H1 (cell line): ENCODE measurements around the gene DLEC1. TPM values are rescaled to one million over a fixed set of nuclear protein-coding genes. Genes with fewer than 3 reads are reported as not detected.
A peak's percentile ranks its signal among the peaks of the same experiment; 100 is the strongest.

Experiments
- CTCF ChIA-PET: fragments of 300-600 bp; sonication (Branson Sonifier 250); formaldehyde crosslinking; loops from one replicate; lab custom pipeline; 2021; ENCODE audit not compliant: partially characterized antibody; lab: Charles Lee
- POLR2A ChIA-PET: fragments of 300-600 bp; sonication (Branson Sonifier 250); formaldehyde crosslinking; loops from one replicate; lab custom pipeline; 2021; ENCODE audit warnings: inconsistent platforms; ENCODE audit not compliant: partially characterized antibody; lab: Charles Lee
- DNase-seq, 2 experiments: peaks; one replicate each; pipeline versions ENCODE4 v3.0.0 to v3.0.0-alpha.2; 2010 to 2022; ENCODE audit warnings: low spot score in 2 of 2, low read depth in 1 of 2, mixed read lengths in 1 of 2
- FAIRE-seq: peaks from 2 replicates; lab custom pipeline; 2011; peaks lifted over from hg19 to GRCh38; lab: Jason Lieb, UNC
- H2AFZ ChIP-seq: 2 replicates; pipeline ENCODE4 v1.8.1; 2012; ENCODE audit warnings: low read length, inconsistent platforms
- H2AK5ac ChIP-seq: 2 replicates; pipeline ENCODE4 v1.6.1; 2013; ENCODE audit warnings: low read depth, low read length
- H2BK120ac ChIP-seq: replicated peaks from 2 replicates; pipeline ENCODE3; 2013; ENCODE audit warnings: low read depth, low read length, inconsistent platforms
- H2BK12ac ChIP-seq: 2 replicates; pipeline ENCODE4 v1.6.1; 2013; ENCODE audit warnings: low read depth, low read length
- H2BK15ac ChIP-seq: 2 replicates; pipeline ENCODE4 v1.6.1; 2013; ENCODE audit warnings: low read length
- H2BK20ac ChIP-seq: 2 replicates; pipeline ENCODE4 v1.6.1; 2013; ENCODE audit warnings: low read length
- H2BK5ac ChIP-seq: 2 replicates; pipeline ENCODE4 v1.6.1; 2013; ENCODE audit warnings: low read depth, low read length
- H3K14ac ChIP-seq: 2 replicates; pipeline ENCODE4 v1.6.1; 2013; ENCODE audit warnings: inconsistent platforms; ENCODE audit not compliant: insufficient read length
- H3K18ac ChIP-seq: 2 replicates; pipeline ENCODE4 v1.6.1; 2013; ENCODE audit warnings: low read length; ENCODE audit errors: extremely low read depth
- H3K23ac ChIP-seq: 2 replicates; pipeline ENCODE4 v1.6.1; 2013; ENCODE audit warnings: inconsistent platforms; ENCODE audit not compliant: insufficient read length
- H3K23me2 ChIP-seq: 2 replicates; pipeline ENCODE4 v1.6.1; 2013; ENCODE audit warnings: low read depth, low read length
- H3K27ac ChIP-seq: 2 replicates; pipeline ENCODE4 v1.6.1; 2011; ENCODE audit warnings: low read depth, low read length, inconsistent platforms
- H3K27me3 ChIP-seq, 4 experiments: replicated peaks in 1 of 4; 1 replicate in 1 of 4; 2 replicates in 3 of 4; pipeline versions ENCODE4 v1.6.1 to v1.8.1; 2011 to 2013; ENCODE audit warnings: low read length in 3 of 4, mild to moderate bottlenecking in 3 of 4, inconsistent platforms in 2 of 4, mixed read lengths in 2 of 4, moderate library complexity in 1 of 4; ENCODE audit not compliant: control insufficient read depth in 3 of 4, insufficient read depth in 3 of 4; ENCODE audit errors: extremely low read depth in 1 of 4
- H3K36me3 ChIP-seq, 4 experiments: 2 replicates each; pipeline versions ENCODE4 v1.6.1 to v1.8.1; 2011 to 2013; ENCODE audit warnings: mild to moderate bottlenecking in 4 of 4, low read length in 3 of 4, moderate library complexity in 2 of 4, control low read depth in 1 of 4, inconsistent platforms in 1 of 4; ENCODE audit not compliant: insufficient read depth in 4 of 4, control insufficient read depth in 2 of 4
- H3K4ac ChIP-seq: replicated peaks from 2 replicates; pipeline ENCODE3; 2013; ENCODE audit warnings: low read length, low read depth, mixed read lengths, inconsistent platforms; ENCODE audit not compliant: insufficient read length
- H3K4me1 ChIP-seq, 4 experiments: replicated peaks in 1 of 4; 1 replicate in 1 of 4; 2 replicates in 3 of 4; pipeline versions ENCODE4 v1.6.1 to v1.8.1; 2011 to 2013; ENCODE audit warnings: low read length in 3 of 4, inconsistent platforms in 2 of 4, mixed read lengths in 1 of 4; ENCODE audit not compliant: insufficient read depth in 4 of 4, control insufficient read depth in 3 of 4
- H3K4me2 ChIP-seq, 2 experiments: 2 replicates each; pipeline versions ENCODE4 v1.6.1 to v1.8.1; 2011 to 2013; ENCODE audit warnings: low read depth in 2 of 2, low read length in 2 of 2, control low read depth in 1 of 2, inconsistent platforms in 1 of 2, mild to moderate bottlenecking in 1 of 2; ENCODE audit not compliant: insufficient read depth in 1 of 2
- H3K4me3 ChIP-seq, 4 experiments: fragments of 200-600, 300-600 bp in 1 of 4; sonication (generic), shearing (Covaris generic), sonication (Bioruptor Twin) in 1 of 4; 2 replicates each; pipeline versions ENCODE4 v1.5.1 to v1.8.1; 2011 to 2016; ENCODE audit warnings: low read length in 4 of 4, low read depth in 3 of 4, control low read depth in 2 of 4, inconsistent platforms in 2 of 4, mild to moderate bottlenecking in 2 of 4, mixed read lengths in 1 of 4, moderate library complexity in 1 of 4; ENCODE audit not compliant: insufficient read depth in 2 of 4; ENCODE audit errors: extremely low read depth in 1 of 4
- H3K56ac ChIP-seq: replicated peaks from 2 replicates; pipeline ENCODE3; 2013; ENCODE audit warnings: low read depth, mild to moderate bottlenecking, mixed read lengths, low read length, inconsistent platforms; ENCODE audit not compliant: insufficient read length
- H3K79me1 ChIP-seq: 2 replicates; pipeline ENCODE4 v1.6.1; 2013; ENCODE audit warnings: low read depth, low read length, control low read depth
- H3K79me2 ChIP-seq, 2 experiments: 2 replicates each; pipeline versions ENCODE4 v1.6.1 to v1.8.1; 2012 to 2013; ENCODE audit warnings: low read length in 2 of 2, mild to moderate bottlenecking in 2 of 2, inconsistent platforms in 1 of 2; ENCODE audit not compliant: insufficient read depth in 2 of 2, control insufficient read depth in 1 of 2
- H3K9ac ChIP-seq, 4 experiments: replicated peaks in 1 of 4; 1 replicate in 1 of 4; 2 replicates in 3 of 4; pipeline versions ENCODE4 v1.6.1 to v1.8.1; 2011 to 2013; ENCODE audit warnings: low read depth in 3 of 4, low read length in 3 of 4, control low read depth in 2 of 4, mild to moderate bottlenecking in 2 of 4, moderate library complexity in 2 of 4, inconsistent platforms in 1 of 4; ENCODE audit errors: extremely low read depth in 1 of 4
- H3K9me3 ChIP-seq, 2 experiments: 2 replicates each; pipeline versions ENCODE4 v1.6.1 to v1.8.1; 2012 to 2013; ENCODE audit warnings: mild to moderate bottlenecking in 2 of 2, moderate library complexity in 2 of 2, control low read depth in 1 of 2, inconsistent platforms in 1 of 2, low read depth in 1 of 2, low read length in 1 of 2, mixed read lengths in 1 of 2; ENCODE audit not compliant: insufficient read depth in 2 of 2
- H4K20me1 ChIP-seq, 2 experiments: replicated peaks in 1 of 2; 2 replicates each; pipeline versions ENCODE3 to v1.8.1; 2011 to 2013; ENCODE audit warnings: inconsistent platforms in 2 of 2, low read length in 2 of 2, mild to moderate bottlenecking in 1 of 2; ENCODE audit not compliant: insufficient read depth in 2 of 2, control insufficient read depth in 1 of 2
- H4K5ac ChIP-seq: 2 replicates; pipeline ENCODE4 v1.6.1; 2013; ENCODE audit warnings: low read length, low read depth, mixed read lengths, inconsistent platforms; ENCODE audit not compliant: insufficient read length
- H4K8ac ChIP-seq: 2 replicates; pipeline ENCODE4 v1.8.0; 2013; ENCODE audit warnings: mild to moderate bottlenecking, moderate library complexity, low read length, inconsistent platforms; ENCODE audit not compliant: insufficient read depth; ENCODE audit errors: extremely low read depth
- H4K91ac ChIP-seq: replicated peaks from 2 replicates; pipeline ENCODE3; 2013; ENCODE audit warnings: low read length, mixed read lengths, inconsistent platforms; ENCODE audit not compliant: insufficient read length
- BACH1 ChIP-seq: IDR thresholded peaks from 2 replicates; pipeline ENCODE4 v1.6.1; 2012; ENCODE audit warnings: low read length, improper control_type of control experiment
- CREB1 ChIP-seq: IDR thresholded peaks from 2 replicates; pipeline ENCODE4 v1.6.1; 2012; ENCODE audit warnings: inconsistent platforms
- EGR1 ChIP-seq: IDR thresholded peaks from 2 replicates; pipeline ENCODE4 v1.6.1; 2011; ENCODE audit warnings: low read depth, low read length, borderline replicate concordance
- EP300 ChIP-seq, 2 experiments: IDR thresholded peaks; 1 replicate in 1 of 2; 2 replicates in 1 of 2; pipeline ENCODE4 v1.6.1; 2011 to 2012; ENCODE audit warnings: low read depth in 2 of 2, low read length in 2 of 2, mild to moderate bottlenecking in 2 of 2, borderline replicate concordance in 1 of 2, inconsistent platforms in 1 of 2, moderate library complexity in 1 of 2
- JUN ChIP-seq: IDR thresholded peaks from 2 replicates; pipeline ENCODE4 v1.6.1; 2011; ENCODE audit warnings: low read depth, mild to moderate bottlenecking, improper control_type of control experiment, low read length
- NANOG ChIP-seq: IDR thresholded peaks from 2 replicates; pipeline ENCODE4 v1.6.1; 2011; ENCODE audit warnings: low read length, low read depth, mild to moderate bottlenecking, inconsistent platforms; ENCODE audit not compliant: insufficient read depth, poor library complexity, severe bottlenecking
- NRF1 ChIP-seq: IDR thresholded peaks from 2 replicates; pipeline ENCODE4 v1.6.1; 2011; ENCODE audit warnings: mild to moderate bottlenecking, low read depth, low read length, improper control_type of control experiment
- TEAD4 ChIP-seq: IDR thresholded peaks from 2 replicates; pipeline ENCODE4 v1.6.1; 2012; ENCODE audit warnings: low read depth, low read length, inconsistent platforms, mixed read lengths
- WGBS, 2 experiments: shearing (Covaris generic) in 1 of 2; methylation state at CpG; one replicate each; pipeline versions ENCODE4 v1.1.6 to v1.1.7; 2013 to 2015; ENCODE audit warnings: low lambda C conversion rate in 2 of 2, mixed read lengths in 2 of 2, inconsistent platforms in 1 of 2, low coverage in 1 of 2, missing lambda C conversion rate in 1 of 2; ENCODE audit not compliant: insufficient replicate concordance in 2 of 2, insufficient coverage in 1 of 2, insufficient read length in 1 of 2; ENCODE audit errors: extremely low coverage in 1 of 2, missing lambda C conversion rate in 1 of 2; 5-methylcytosine and 5-hydroxymethylcytosine counted together
- polyA plus RNA-seq, 7 experiments: library from polyadenylated mRNA; depleted of rRNA in 3 of 7; stranded (reverse) in 5 of 7; unstranded in 2 of 7; fragments of >200 nt in 5 of 7; fragments of 200-250 nt in 2 of 7; gene quantifications; 1 replicate in 5 of 7; 2 replicates in 1 of 7; 4 replicates in 1 of 7; pipeline versions ENCODE4 v1.2.1 to v1.2.3, GENCODE V29; 2011 to 2013; ENCODE audit warnings: missing spikeins in 2 of 7, mixed read lengths in 2 of 7
- total RNA-seq: library from RNA; stranded (reverse); fragmentation: NEBNext Ultra II Directional; extraction: Animal tissue kit (Norgen Biotek cat#: 25700); gene quantifications from 2 replicates; pipeline ENCODE4 v1.2.1, GENCODE V29; 2021
- TF ChIP-seq, protein P1 (sequence below): IDR thresholded peaks from 2 replicates; pipeline ENCODE4 v1.6.1; 2012; ENCODE audit warnings: inconsistent platforms
- TF ChIP-seq, protein P2 (sequence below): IDR thresholded peaks from 2 replicates; pipeline ENCODE4 v1.6.1; 2011; ENCODE audit warnings: low read depth, mild to moderate bottlenecking, low read length; ENCODE audit not compliant: insufficient read depth

Gene DLEC1
- total and polyA plus RNA-seq, 2 of the 8 experiments (the other 6 are each of a cell fraction or from before 2014, with no cell fraction given), result 0.26 to 0.76 TPM

DNA sequence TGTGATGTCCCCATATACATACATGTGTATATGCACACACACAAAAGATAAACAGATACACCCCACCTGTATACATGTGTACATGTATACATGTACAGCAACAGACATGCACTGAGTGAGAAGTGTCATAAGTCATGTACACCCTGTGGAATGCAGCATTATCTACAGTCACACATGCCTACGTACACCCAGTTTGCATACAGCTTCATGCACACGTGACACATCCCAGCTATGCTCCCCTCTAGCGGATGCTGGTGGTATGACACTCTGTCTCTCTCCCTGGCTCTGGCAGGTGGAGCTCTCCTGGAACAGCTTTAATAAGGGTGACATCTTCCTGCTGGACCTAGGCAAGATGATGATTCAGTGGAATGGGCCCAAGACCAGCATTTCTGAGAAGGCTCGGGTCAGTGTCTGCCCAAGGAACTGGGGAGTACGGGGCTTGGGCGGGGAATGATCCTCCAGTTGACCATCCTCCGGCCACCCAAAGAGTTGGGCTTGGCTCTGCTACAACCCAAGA lies 42.2 kb upstream of the DLEC1 start:
- Histone ChIP-seq H3K4me1 (peaks cover 0 to 15% (median 8%) of the 10 kb centered on the region in 4 experiments; a peak in 6 of 7 replicates), H3K36me3 (no peaks in the 10 kb centered on the region), H3K56ac (no peak overlapping the region), H3K23ac (no peak overlapping the region), H3K9me3 (no peaks in the 10 kb centered on the region), H2AFZ (no peak overlapping the region), H3K4ac (no peak overlapping the region), H3K4me2 (no peak overlapping the region), H3K27me3 (peaks cover 0 to 16% (median 7%) of the 10 kb centered on the region in 4 experiments; a peak in 4 of 7 replicates), H3K79me2 (no peaks in the 10 kb centered on the region), H3K14ac (no peak overlapping the region), H3K79me1 (no peaks in the 10 kb centered on the region; the same call in 1 of the 2 replicates), H4K91ac (no peak overlapping the region), H2BK20ac (no peak overlapping the region), H3K23me2 (peaks cover 11% of the 10 kb centered on the region), H4K8ac (no peak overlapping the region), H3K9ac (no peak overlapping the region), H2BK15ac (no peak overlapping the region), H3K4me3 (no peak overlapping the region), H3K18ac (no peak overlapping the region), H2BK120ac (no peak overlapping the region), H2BK5ac (no peak overlapping the region), H2AK5ac (no peak overlapping the region; the same call in 1 of the 2 replicates), H2BK12ac (peak overlapping the region; percentile 46; the same call in 1 of the 2 replicates), H3K27ac (no peak overlapping the region), H4K5ac (no peak overlapping the region), H4K20me1 (no peaks in the 10 kb centered on the region)
- WGBS, 2 experiments, result 50% methylated on average over 7 of the region's 7 CpGs; no CpG with 5 or more reads in 1 of the 2 experiments
- peak; percentile 89 for FAIRE-seq
- POLR2A ChIA-PET, result interaction anchor here (0.6 to 1.0 kb wide), 4 partner anchors 11 to 1400 kb away, joined by 3 to 4 read pairs (median 3); no protein-coding TSS in a partner anchor
- peak; percentile 50 to 95 for DNase-seq
- CTCF ChIA-PET, result interaction anchor here (0.6 to 2.1 kb wide), 34 partner anchors 8 to 1369 kb away, joined by 3 to 34 read pairs (median 4); no protein-coding TSS in a partner anchor
- TF ChIP-seq NANOG (no peak), EGR1 (no peak), NRF1 (no peak), CREB1 (peak; percentile 58; the same call in 1 of the 2 replicates), EP300 (IDR thresholded peaks at IDR 0.05; ENCODE audit: borderline replicate concordance in 1 of 2, low read depth in 2 of 2, low read length in 2 of 2) (no peak), TEAD4 (peak; percentile 82), BACH1 (no peak), JUN (no peak)
- TF ChIP-seq, protein P1, sequence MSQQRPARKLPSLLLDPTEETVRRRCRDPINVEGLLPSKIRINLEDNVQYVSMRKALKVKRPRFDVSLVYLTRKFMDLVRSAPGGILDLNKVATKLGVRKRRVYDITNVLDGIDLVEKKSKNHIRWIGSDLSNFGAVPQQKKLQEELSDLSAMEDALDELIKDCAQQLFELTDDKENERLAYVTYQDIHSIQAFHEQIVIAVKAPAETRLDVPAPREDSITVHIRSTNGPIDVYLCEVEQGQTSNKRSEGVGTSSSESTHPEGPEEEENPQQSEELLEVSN, result peak; percentile 42; the same call in 1 of the 2 replicates
- TF ChIP-seq, protein P2, sequence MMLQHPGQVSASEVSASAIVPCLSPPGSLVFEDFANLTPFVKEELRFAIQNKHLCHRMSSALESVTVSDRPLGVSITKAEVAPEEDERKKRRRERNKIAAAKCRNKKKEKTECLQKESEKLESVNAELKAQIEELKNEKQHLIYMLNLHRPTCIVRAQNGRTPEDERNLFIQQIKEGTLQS, result peak; percentile 92
